CD4-positive, alpha-beta T cell treated with Interleukin-4 for 1 hour (primary cell): ENCODE results near the gene ZFAND4.
"Not testable (repeated sequence)": the region's sequence is repeated elsewhere in the genome, so short reads cannot be mapped to it uniquely, and the experiment has no call there.

Experiments
- DNase-seq, 2 donors: peaks; one replicate each; pipeline ENCODE4 v3.0.0-alpha.2; 2020 to 2022

ZFAND4 gene

DNA sequence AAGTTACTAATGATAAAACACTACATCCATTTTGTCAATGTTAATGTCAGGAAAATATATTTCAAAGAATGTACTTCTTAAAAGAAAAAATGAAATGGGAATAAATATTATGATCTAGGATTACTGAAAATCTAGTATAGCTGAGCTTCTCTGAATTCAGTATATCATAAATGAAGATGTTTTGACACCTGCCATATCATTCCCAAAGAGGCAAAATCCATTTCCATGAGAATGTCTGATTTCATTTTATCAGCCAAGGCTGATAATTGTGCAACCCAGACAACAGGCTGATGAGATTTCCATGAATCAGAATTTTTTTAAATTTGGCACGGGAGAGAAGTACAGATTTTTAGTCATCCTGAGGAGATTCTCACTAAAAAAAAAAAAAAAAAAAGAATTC, 32.5 kb downstream of the ZFAND4 start:
- no peak for DNase-seq

DNA sequence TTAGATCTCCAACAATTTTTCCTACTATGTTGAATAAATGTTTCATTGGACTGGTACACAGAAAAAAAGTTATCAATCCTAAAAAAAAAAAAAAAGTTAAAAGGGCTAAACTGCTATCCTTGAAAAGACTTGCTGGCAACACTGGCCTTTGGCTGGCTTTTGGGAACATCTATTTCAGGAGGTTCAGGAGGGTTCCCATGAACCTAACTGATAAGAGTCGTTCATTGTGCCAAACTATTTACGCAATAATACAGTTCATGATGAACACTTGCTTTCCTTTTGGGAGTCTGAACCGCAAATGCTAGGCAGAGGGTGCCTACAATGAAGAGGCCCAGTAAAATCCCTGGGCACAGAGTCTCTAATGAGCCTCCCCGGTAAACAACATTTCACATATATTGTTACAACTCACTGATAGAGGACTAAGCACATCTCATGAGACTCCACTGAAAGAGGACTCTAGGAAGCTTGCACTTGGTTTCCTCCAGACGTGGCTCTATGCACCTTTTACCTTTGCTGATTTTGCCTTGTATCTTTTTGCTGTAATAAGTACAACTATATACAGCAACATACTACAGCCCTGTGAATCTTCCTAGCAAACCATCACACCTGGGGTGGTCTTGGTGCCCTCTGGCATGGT, 45.0 kb downstream of the ZFAND4 start:
- DNase-seq: no peak

DNA sequence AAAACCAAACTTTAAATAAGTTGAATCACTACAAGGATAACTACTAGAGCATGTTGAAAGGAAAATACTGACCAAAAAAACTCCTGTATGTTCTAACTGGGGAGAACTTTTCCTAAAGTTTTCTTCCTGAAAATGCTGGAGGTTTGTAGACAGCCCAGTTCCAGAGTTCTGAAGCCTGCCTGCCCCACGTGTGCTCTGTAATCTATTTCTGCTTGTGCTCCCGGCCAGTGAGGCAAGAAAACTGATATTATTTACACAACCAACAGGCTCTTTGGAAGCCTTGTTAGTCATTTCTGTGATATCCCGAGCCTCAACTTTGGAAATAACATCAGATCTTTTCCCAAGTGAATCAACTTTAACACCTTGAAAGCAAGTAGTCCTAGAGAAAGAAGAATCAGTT, 46.7 kb downstream of the ZFAND4 start:
- DNase-seq: no peak

DNA sequence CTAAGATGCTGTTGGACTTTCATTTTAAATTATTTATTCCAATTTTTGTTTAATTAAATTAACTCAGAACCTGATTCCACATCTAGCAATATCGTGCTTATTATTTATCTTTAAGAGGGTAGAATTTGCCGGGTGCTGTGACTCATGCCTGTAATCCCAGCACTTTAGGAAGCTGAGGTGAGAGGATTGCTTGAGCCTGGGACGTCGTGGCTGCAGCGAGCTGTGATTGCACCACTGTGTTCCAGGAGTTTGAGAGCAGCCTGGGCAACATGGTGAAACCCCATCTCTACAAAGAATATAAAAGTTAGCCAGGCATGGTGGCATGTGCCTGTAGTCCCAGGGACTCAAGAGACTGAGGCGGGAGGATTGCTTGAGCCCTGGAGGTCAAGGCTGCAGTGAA, 47.8 kb downstream of the ZFAND4 start:
- DNase-seq: no peak

DNA sequence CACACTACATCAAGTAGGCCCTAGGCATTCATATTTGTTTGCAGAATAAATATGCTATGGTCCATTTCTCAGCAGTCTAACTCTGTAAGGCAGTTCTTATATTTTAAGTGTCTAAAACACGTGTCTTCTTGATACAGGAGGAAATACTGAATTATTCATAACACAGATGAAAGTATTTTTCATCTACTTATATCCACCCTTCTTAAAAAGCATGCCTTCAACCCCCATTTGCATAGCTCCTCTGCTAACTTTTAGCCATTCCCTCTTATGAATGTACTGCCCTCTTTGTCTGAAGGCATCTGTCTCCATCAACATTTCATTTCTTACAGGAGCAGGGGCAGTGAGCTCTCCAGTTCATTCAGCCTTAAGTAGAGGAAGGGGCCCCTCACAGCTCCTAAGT, 57.7 kb downstream of the ZFAND4 start:
- no peak for DNase-seq

DNA sequence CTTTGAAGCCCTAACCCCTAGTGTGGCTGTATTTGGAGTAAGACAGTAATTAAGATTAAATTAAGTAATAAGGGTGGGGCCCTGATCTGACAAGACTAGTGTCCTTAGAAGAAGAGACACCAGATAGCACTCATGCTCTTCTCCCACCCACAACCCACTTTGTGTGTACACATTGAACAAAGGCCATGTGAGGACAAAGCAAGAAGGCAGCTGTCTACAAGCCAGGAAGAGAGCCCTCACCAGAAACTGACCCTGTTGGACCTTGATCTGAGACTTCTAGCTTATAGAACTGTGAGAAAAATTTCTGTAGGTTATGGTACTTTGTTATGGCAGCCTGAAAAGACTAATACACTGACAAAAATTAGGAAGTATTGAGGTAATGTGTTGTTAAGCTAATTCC, 59.8 kb downstream of the ZFAND4 start:
- no peak for DNase-seq

DNA sequence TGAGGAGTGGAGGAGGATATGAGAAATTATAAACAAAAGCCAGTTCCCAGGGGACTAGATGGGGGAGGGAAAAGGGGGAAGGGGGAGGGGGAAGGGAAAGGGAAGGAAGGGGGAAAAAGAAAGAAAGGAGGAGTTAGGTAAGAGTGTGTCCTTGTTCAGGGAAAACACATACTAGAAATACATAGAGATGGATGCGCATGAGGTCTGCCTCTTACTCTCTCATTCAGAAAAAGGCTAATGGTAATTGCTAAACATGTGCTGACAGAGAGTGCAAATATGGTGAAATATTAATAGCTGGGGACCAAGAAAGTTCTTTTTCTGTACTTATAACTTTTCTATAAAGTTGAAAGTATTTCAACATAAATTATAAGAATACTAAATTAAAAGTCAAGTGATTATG, 64.5 kb downstream of the ZFAND4 start:
- DNase-seq: no peak

DNA sequence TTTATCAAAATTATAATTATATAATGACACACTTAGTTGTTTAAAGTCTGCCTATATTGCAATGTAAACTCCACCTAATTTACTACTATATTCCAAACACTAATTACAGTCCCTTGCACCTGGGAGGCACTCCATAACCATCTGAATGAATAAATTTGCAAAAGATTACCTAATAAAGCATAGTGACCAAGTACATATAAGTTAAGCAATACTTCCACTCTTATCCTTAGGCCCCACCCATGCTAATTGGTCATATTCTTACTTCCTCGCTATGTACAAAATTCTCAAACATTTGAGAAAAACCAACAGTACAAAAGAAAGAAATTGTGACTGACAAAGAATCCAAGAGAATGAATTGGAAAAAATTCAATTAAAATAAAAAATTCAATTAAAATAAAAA, 65.3 kb downstream of the ZFAND4 start:
- no peak for DNase-seq

DNA sequence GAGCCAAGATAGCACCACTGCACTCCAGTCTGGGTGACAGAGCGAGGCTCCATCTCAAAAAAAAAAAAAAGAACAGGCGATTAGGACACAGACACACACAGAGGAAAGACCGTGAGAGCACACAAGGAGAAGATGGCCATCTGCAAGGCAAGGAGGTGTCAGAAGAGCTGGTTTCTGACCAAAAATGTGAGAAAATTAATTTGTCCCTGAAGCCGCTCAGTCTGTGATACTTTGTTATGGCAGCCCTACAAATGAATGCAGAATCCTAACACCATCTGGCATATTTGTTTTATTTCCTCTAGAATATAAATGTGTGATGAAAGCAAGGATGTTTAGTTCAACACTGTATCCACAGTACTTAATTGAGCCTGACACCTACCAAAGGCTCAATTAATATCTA, 69.7 kb downstream of the ZFAND4 start:
- no peak for DNase-seq

DNA sequence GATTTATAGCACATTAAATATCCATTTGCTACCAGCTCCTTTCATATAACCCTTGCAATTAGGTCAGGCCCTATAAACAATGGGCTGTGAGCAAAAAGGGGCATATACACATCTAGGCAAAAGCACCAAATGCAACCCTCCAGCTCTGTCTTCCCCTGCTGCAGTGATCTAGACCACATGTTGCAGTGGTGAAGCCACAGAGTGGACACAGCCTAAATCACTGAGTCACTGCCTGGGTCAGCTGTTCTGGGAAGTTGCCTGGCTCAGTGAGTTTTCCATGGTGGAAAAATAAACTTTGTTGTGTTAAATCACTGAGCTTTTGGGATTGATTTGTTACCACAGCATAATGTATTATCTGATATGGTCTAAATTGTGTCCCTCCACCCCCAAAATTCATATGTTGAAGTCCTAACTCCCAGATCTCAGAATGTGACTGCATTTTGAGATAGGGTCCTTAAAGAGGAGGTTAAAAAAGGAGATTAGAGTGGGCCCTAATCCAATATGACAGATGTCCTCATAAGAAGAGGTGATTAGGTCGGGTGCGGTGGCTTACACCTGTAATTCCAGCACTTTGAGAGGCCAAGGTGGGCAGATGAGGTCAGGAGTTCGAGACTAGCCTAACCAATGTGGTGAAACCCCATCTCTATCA, 70.4 kb downstream of the ZFAND4 start:
- DNase-seq: no peak

DNA sequence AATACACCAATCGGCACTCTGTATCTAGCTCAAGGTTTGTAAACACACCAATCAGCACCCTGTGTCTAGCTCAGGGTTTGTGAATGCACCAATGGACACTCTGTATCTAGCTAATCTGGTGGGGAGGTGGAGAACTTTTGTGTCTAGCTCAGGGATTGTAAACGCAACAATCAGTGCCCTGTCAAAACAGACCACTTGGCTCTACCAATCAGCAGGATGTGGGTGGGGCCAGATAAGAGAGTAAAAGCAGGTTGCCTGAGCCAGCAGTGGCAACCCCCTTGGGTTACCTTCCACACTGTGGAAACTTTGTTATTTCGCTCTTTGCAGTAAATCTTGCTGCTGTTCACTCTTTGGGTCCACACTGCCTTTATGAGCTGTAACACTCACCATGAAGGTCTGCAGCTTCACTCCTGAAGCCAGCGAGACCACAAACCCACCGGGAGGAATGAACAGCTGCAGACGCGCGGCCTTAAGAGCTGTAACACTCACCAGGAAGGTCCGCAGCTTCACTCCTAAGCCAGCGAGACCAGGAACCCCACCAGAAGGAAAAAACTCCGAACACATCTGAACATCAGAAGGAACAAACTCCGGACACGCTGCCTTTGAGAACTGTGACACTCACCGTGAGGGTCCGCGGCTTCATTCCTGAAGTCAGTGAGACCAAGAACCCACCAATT, 71.2 kb downstream of the ZFAND4 start:
- not testable (repeated sequence) for DNase-seq

DNA sequence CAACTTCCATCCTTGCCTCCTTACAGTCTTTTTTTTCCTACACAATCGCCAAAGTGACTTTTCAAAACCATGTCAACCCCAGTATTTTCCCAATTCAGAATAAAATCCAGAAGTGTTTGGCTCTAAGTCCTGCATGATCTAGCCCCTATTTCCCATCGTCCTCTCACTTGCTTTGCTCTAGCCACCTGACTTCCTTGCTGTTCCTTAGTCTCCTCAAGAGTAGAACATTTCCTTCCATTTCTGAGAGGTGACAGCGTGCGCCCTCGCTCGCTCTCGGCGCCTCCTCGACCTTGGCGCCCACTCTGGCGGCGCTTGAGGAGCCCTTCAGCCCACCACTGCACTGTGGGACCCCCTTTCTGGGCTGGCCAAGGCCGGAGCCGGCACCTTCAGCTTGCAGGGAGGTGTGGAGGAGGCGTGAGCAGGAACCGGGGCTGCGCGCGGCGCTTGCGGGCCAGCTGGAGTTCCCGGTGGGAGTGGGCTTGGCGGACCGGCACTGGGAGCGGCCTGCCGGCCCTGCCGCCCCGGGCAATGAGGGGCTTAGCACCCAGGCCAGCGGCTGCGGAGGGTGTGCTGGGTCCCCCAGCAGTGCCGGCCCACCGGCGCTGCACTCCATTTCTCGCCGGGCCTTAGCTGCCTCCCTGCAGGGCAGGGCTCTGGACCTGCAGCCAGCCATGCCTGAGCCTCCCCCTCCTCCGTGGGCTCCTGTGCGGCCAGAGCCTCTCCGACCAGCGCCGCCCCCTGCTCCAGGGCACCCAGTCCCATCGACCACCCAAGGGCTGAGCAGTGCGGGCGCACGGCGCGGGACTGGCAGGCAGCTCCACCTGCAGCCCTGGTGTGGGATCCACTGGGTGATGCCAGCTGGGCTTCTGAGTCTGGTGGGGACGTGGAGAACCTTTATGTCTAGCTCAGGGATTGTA, 72.0 kb downstream of the ZFAND4 start:
- not testable (repeated sequence) for DNase-seq

DNA sequence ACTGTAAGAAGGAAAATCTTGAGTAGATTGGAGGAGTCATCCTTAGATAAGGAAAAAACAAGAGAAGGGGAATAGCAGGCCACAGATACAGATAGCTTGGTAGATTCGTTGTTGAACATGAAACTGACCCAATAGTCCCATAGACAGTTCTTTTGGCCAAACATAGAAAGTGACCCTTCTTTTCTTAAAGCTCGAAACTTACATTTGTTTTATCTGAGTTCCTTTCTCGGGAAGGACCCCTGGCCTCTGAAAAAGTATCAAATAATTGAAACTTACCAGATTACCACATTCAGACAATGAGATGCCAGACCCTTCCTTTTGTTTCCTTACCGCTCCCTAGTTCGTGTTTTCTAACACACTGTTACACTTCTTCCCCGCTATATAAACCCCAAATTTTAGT, 72.9 kb downstream of the ZFAND4 start:
- no peak for DNase-seq

DNA sequence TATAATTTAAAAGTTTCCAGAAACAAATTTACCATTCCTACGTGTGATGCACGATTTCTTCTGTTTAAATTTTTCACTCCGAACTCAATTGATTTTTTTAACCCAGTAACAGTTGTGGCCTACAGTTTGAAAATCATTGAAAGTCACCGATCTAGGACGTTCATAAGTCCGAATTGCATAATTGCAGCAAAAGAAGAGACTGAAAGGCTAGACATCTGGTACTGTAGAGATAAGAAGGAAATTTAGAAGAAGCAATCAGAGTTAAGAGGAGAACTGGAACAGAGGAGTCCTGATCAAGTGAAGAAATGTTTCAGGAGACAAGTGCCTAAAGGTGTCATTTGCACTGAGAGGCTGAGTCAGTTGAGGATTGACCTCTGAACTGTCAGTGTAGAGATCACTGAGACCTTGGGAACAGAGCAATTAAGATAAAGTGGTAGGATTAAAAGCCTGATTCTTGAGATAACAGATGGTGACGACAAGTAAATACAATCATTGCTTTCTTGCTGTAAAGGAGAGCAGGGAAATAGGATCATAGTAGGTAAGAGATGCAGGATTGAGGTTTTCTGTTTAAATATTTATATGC, 73.5 kb downstream of the ZFAND4 start:
- no peak for DNase-seq

DNA sequence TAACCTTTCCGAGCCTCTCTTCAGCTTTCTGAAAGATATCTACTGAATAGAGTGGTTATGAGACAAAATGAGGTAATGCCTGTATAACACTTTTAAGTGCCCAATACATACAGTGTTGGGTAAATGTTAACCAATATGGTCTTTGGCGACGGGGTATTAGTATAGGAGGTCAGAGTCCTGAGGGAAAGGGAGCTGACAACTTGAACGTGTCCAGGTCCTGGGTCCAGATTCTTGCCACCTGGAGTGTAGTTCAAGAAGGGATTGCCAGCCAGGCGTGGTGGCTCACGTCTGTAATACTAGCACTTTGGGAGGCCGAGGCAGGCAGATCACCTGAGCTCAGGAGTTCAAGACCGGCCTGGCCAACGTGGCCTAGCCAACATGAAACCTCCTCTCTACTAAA, 76.0 kb downstream of the ZFAND4 start:
- no peak for DNase-seq

DNA sequence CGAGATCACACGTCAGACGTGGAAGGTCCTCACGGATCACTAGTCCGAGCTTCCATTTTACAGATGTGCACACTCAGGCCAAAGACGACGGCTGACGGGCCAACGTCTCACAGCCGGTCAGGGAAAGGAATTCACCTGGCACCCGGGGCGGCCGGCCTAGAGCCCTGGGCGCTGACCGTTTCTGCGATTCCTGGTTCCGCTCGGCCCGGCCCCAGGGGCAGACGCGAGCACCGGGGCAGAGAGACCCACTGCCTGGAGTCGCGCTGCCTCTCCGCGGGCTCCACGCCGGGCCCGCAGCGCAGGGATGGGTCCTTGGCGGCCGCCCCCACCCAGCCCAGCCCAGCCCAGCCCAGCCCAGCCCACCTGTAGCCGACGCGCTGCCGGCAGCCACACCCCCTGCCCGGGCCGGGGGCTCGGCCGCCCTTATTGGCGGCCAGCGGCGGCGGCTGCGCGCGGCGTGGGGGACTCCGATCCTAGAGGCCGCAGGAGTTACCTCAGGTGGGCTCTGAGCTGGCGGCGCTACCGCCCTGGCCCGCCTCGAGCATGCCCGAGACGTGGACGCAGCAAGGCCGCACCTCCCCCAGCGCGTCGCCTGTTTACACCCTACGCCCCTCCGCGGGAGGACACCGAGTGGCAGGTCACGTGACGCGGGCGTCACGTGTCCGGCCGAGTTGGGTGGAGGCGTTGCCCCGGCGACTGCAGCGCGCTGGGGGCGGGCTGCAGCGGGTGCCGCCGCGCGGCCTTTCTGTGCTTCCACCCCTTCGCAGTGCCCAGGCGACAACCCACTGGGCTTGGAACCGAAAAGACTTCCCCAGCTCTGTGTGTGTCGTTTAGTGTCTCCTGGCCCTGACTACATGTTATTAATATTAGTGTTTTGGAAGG, 78.1 kb downstream of the ZFAND4 start:
- peak; percentile 90 to 92 for DNase-seq

DNA sequence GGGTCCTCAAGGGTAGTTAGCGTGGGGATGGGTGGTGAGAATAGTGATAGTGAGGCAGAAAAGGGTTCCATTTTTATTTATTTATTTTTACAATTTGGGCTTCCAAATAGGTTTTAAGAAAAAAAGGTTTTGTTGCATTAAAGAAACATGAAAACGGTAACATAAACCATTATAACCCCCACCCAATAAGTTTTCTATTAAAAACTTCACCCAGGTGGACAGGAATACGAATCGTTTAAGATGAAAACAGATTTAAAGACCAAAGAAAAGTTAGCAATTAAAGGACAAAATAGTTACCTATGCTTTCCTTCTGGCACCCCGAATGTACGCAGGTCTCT, 78.7 kb downstream of the ZFAND4 start:
- DNase-seq: no peak

DNA sequence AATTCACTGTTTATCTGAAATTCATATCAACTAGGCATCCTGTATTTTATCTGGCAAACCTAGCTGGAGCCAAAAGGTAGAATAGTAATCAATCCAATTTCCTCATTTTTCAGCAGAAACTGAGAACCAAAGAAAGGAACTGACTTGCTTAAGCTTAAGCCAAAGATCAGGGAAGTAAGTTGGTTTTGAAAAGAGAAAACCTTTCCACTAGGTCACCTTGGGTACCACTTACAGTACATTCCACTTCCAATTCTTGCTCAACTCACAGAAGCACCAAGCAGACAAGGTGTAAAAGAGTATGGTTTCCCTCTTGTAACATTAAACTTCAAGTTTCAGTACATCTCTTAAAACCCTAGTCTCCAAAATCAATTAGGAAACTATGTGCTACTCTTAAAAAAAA, 79.6 kb downstream of the ZFAND4 start:
- DNase-seq: no peak

DNA sequence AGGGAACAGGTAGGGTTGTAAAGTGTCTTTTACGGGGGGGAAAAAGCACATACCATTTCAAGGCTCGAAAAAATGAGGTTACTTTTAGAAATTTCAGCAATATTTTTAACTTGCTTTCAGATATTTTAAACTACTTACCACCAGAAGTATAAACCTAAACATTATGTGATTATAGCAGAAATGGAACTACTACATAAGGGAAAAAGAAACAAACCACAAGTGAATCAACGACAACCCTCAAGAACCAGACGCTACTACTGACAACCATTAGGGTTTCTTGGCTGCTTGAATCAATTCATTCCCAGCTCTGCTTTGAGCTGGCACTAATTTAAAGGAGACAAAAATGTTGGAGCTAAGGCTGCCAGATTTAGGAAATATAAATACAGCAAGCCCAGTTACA, 80.1 kb downstream of the ZFAND4 start:
- DNase-seq: no peak

DNA sequence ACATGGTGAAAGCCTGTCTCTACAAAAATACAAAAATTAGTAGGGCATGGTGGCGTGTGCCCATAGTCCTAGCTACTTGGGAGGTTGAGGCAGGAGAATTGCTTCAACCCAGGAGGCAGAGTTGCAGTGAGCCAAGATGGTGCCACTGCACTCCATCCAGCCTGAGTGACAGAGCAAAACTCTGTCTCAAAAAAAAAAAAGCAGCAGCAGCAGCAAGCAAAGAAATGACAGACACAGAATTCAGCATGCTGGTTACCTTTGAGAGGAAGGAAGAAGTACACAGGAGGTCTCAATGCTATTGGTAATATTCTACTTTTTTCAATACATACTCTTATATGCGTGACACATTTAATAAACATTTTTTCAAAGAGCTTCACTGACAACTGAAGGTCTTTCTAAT, 81.3 kb downstream of the ZFAND4 start:
- no peak for DNase-seq

DNA sequence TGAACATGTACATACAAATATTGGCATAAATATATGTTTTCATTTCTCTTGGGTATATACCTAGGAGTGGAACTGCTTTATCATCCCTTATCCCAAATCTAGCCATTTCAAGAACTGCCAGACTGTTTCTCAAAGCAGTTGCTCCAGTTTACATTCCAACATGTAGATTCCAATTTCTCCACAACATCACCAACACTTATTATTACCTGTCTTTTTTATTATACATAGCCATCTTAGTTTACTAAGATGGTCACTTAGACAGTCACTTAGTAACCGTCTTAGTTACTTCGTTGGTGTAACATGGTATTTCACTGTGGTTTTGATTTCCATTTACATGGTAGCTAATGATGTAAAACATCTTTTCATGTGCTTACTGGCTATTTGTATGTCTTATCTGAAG, 82.7 kb downstream of the ZFAND4 start:
- DNase-seq: no peak

DNA sequence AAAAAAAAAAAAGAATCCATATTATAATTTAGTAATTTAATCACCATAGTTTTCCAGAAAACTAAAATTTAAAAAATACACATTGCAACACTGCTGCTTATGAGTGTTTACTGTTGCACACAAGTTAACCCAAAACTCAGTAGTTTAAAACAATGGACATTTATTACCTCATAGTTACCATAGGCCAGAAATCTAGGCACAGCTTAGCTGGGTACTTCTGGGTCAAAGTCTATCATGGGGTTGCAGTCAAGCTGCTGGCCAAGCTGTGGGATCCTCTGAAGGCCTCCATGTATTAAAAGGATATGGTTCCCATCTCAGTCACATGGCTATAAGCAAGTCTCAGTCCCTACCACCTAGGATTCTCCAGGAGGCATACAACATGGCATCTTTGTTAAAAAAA, 83.6 kb downstream of the ZFAND4 start:
- no peak for DNase-seq
